Cortex of kidney (tissue), 1 donor: ENCODE measurements around the gene CRTC2.

Experiments
- DNase-seq: peaks from one replicate; lab custom pipeline; 2025; lab: John Stamatoyannopoulos, UW

The CRTC2 gene

DNA sequence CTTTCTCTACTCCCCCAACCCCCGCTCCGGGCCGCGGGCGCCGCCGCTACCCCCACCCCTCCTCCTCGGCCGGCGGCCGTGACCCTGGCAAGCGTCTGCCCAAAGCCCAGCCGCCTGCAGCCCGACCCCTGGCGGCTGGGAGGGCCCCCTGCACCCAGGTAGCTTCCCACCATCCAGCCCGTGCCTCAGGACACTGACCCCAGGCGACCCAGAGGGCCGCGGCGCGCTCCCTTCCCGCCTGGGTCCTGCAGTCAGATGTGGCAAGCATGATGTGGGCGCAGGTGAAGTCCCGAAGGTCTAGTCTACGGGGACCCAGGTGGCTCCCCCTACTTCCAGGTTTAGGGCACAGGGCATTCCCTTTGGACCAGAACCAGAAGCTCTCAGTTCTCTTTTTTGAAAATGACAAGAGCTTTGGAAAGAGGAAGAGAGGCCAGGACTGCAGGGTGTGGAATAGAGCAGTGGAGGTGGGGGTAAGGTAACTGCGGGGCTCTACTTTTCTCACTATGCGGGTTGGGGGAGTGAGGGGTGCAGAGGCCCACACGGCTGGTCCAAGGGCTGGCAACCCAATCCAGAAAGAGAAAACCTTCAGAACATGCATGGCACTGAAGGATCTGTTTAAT lies 11.7 kb downstream of the CRTC2 start, which contains the start of gene DENND4B:
Gene DENND4B, minus strand, starts transcription at position 97 of the 620 bp plus-strand sequence. CDS start 2,344 bp downstream, outside the sequence.
- DNase-seq = no peak

DNA sequence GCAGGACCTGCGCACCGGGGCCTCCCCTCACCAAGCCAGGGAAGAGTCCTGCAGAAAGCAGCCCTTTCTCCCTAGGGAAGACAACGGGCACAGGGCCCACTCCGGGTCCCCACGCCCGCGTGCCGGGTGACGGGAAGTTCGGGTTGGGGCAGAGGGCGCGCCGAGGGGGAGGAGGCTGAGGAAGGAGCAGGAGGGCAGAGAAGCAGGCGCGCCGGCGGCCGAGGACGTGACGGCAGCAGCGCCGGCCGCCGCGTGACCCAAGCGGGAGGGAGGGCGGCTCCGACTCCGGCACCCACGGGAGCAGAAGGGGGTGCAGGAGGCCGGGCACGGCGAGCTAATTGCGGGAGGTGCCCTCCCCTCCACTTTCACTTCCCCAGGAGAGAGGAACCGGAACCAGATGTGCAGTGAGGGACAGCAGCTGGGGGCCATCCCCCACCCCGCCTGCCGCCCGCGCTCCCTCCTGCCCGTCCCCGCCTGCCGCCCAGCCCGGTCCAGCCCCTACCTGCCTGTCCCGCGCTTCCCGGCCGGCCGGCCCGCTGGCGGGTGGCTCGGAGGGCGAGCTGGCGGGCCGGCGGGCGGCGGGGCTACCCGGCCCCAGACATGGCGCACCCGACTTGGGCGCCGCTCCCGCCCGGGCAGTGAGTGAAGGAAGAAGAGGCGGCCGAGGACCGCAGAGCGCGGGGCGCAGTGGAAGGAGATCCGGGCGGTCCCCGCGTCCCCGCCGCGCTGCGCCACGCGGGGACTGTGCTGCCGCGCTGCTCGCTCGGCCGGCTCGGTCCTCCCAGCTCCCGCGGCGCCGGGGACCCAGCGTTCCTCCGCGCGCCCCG lies 12.4 kb downstream of the CRTC2 start:
- DNase-seq = no peak

DNA sequence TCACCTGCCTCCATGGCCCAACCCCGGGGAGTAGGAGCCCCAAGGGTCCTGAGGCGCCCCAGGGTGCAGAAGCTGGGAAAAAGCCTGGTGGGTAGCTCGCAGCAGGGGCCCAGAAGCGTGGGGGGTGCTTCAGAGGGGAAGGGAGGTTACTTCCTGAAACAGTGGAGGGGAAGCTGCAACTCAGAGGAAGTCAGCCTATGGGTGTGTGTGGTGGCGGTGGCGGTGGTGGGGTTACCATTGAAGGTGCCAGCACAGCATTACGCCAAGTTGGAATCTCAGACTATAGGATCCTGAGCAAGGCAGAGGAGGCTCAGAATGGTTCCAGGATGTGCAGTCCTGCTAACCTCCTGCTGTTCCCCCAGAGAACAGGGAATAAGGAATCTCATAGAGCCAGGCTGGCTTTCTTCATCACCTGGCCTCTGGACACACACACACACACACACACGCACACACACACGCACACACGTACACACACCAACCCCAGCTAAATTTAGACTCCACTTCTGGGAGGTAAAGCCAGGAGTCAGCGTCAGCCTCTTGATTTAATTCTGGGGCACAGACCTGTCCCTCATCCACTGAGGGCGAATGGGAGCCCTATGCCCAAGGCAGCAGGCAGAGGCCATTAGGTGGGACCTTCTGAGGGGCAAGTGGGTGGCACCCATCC lies 13.1 kb downstream of the CRTC2 start:
- no peak for DNase-seq

DNA sequence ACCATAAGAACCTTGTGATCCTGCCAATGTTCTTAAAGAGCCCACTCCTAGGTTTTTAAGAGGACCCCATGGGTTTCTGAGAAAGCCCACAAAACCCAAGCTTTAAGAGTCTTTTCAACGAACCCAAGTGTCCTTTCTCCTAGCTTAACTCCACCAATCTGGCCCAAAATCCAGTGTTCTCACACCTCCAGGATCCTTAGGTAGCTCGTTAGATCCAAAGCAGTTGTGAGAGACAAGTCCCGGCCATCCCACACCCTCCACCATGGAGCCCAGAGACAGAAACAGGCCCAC lies 13.6 kb downstream of the CRTC2 start:
- DNase-seq = no peak

DNA sequence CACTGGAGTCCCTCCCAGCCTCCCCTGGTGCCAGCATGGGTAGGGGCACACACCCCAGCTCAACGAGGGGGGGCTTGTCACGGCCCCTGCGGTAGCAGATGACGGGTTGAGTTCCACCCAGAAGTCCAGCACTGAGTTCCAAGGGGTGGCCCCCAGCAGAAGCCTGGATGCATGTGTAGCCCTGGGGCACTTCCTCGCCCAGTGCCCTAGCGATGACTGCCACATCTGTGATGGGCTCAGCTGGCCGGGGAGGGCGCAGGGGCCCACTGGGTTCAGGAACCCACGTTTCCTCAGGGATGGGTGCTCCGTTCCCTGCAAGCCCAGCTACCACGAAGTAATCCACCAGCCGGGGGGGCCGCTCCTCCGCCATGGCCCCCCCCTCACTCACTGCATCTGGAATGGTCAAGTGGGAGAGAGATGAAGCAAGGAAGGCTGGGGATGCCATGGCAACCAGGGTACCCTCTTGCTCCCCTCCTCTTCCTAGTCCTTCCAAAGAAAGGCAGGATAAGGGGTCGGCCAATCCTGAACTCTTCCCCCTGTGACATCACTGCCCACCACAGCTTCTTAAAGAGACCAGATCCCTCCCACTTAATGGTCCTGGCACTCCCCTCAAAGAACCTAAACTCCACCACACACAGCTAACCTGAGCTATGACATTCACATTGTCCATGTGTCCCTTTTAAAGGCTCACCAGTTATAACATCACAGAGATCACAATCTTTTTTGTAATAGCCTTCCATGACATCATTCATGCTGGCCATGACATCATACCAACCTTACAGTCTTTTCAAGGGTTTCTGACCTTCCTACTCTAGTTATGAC lies 14.2 kb downstream of the CRTC2 start:
- DNase-seq = no peak

DNA sequence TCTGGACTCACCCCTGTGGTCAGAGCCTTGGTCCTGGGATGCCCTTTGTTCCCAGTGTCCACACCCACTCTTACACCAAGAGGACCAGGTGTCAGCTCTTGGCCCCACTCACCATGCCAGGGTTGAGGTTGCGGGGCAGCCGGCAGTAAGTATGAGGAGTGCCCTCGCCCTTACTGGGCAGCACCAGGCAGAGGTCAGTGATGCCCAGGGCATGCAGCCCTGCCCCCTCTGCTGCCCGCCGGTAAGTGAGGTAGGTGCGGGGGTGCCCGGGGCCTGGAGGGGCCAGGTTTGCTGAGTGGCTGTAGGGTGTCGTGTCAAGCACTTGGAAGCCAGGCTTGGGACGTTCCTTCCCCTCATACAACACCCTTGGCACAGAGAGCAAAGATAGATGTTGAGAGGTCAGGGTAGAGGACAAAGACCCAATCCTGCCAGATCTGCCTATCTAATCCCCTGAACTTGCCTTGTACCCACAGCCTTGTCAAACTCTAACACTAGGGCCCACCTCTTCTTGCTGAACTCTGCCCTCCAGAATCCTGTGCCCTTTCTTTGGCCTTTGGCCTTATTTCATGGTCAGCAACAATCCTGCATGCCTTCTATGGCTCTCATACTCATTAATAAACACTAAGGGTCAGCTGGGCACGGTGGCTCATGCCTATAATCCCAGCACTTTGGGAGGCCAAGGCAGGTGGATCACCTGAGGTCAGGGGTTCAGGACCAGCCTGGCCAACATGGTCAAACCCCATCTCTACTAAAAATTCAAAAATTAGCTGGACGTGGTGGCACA lies 15.5 kb downstream of the CRTC2 start:
- no peak for DNase-seq

DNA sequence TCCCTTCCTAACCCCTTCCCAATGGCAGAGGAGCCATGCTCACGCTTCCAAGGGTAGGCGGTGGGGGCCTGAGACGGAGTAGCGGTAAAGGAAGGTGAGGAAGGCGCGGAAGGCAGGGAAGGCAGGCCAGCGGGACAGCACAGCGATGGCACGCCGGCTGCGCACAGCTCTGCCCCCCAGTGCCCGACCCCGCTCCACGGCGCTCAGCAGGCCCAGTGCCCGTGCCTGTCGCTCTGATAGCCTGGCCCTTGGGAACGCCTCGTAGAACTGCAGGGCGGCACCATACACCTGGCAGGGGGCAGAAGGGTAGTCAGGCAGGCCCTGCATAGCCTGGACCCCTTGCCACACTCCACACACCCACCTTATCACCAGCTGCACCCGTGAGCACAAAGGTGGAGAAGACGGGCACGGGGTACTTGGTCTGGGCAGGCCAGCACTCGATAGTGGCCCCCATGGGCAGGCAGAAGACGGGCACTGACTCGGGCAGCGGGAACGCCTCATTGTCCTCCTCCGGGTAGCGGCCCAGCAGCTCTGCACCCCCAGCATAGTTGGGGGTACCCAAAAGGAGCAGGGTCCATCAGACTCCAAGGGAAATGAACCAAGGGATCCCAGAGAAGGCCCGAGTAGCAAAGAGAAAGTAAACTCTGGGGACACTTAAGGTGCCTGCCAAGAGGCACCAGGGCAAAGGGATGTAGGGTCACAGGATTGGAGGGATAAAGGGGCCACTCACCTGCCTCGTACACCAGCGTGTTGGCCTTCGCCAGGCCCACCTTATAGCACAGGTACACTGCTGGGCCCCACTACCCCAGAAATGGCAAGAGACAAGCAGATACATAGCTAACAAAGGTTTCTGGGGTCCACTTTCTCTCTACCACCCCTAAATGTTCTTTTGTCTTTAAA lies 16.3 kb downstream of the CRTC2 start:
- no peak for DNase-seq

DNA sequence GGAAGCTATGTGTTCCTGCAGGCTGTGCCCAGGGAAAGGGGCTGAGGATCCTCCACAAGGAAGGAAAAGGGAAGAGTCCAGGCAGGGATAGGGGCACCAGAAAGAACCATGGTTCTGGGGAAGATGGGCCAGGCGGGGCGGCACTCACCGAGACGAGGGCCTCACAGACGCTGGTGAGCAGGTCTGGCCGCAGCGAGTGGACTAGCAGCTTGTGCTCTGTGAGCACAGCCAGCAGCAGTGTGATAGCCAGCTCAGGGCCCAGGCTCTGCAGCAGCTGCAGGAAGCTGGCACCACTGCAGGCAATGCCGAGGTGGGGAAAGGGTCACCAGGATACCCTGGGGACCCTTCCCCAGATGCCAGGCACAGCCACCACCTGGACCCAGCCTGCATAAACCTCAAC lies 17.7 kb downstream of the CRTC2 start:
- DNase-seq = no peak

DNA sequence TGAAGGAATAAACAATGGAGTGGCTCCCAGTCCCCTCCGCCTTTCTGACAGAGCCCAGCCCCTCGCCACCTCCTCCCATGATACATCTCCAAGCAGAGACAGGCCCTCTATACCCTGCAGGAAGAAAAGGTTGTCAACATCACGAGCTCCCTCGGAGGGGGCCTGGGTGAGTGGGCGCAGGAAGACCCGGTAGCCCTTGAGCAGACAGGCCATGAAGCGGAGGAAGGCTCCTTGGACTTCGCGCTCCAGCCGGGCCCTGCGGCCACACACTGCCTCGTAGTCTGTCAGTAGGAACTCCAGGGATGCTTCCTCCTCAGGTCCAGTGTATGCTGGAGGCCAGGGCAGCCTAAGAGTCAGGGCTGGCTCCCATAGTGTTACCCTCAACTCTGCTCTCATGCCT lies 18.9 kb downstream of the CRTC2 start:
- DNase-seq = no peak

DNA sequence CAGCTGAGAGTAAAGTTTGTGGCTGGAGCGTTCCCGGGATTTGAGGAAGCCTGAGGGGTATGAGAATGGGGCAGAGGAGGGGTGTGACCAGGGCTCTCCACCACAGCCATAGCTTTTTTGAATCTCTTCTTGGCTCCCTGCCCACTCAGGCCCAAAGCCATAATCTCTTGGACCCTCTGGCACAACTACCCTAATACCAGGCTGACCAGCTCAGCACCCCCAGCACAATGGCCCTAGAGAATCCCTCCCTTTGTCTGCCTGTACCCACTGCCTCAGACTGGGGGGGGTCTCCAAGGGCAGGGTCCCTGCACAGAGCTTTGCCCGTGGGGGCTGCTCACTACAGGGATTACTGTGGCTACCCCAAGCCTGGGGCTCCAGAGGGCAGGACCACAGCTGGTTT lies 19.4 kb downstream of the CRTC2 start:
- DNase-seq = no peak

DNA sequence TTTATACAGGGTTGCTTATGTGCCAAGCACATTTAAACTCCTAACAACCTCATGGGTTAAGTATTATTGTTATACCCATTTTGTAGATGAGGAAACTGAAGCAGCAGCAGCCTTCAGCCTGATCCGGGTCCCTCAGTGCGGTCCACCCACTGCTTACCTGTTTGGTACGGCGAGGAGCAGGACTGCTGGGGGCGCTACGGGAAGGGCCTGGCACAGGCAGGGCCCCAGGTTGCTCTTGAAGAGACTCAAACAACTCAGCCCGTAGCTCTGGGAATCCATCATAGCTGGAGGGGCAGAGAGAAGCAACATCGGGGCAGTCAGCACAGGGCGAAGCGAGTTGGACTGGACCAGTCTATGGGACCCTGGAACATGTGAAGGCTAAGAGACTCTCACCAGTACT lies 21.1 kb downstream of the CRTC2 start:
- no peak for DNase-seq

DNA sequence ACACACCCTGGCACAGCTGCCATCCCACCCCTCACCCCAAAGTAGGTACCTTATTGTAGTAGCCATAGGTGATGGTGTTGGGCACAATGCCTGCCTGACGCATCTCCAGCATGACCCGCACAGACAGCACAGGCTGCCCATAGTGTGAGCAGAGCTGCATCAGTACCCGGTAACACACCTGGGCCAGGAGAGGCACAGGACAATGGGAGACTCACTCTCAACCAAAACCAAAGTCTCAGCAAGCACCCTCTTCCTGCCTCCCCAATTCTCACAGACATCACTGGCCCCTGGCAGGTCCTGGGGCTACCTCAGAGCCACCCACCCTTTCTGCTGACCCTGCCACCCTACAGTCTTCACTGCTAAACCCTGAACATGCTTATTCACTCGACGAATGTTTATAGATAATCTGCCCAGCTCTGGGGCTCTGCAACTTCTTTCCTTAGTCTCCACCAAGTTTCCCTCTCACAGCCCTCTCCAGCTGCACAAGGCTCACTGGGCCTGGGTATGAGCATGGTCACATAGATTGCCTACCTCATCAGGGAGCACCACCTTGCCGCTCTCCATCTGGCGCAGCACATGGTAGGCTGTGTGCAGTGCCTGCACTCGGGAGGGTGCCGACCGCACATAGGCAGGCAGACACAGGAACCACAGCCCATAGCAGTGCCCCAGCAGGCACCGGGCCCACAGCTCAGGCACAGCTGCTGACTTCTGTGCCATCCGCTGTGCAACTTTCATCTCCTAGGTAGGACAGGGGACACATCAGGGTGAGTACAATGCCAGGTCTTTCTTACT lies 22.2 kb downstream of the CRTC2 start:
- no peak for DNase-seq

DNA sequence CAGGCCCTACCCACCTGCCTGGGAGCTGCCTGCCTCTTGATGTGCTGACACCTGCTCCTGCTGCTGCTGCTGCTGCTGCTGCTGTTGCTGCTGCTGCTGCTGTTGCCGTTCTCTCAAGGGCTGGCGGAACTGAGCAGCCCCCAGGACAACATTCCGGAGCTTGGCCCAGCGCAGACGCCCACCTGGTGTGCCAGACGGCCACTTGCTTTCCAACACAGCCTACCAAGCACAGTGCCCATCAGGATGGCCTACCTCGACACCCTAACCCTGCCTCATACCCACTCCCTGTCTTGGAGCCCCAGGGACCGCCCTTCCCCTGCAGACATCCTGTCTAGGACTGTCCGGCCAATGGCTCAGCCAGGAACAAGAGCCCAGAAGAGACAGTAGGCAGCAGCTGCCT lies 23.7 kb downstream of the CRTC2 start:
- DNase-seq = no peak

DNA sequence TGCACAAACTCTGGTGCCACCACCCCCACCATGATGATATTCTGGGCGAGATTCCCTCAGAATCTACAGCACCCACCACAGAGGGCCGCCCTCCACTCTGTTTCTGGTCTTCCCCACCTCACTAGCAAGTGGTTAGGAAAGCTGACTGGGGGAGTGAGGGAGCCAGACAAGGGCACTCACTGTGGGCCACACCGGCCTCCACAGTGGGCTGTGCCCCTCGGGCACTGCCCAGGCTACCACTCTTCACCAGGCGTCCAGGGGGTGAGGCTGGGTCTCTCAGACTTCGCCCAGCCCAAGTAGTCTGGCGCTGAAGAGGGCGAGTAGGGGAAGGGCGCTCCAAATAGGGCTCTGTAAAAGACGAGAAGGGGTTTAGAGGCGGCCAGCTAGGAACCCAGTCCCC lies 24.5 kb downstream of the CRTC2 start:
- DNase-seq = no peak

DNA sequence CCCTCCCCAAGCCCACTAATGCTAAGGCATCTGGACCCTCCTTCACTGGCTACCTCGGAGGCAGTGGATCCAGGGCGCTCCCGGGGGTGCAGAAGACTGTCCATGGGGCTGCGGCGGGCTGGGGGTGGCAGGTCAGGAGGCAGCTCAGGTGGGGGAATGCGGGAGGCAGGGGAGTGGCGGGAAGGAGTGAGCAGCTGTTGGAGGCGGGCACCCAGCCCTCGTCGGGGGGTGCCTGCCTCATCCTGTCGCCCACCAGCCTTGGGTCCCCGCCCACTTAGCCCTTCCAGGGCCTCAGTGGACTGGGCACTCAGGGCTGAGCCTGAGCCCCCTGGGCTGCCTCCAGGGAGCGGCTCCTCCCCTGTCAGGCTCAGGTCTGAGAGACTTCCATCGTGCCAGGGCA lies 25.0 kb downstream of the CRTC2 start:
- no peak for DNase-seq

DNA sequence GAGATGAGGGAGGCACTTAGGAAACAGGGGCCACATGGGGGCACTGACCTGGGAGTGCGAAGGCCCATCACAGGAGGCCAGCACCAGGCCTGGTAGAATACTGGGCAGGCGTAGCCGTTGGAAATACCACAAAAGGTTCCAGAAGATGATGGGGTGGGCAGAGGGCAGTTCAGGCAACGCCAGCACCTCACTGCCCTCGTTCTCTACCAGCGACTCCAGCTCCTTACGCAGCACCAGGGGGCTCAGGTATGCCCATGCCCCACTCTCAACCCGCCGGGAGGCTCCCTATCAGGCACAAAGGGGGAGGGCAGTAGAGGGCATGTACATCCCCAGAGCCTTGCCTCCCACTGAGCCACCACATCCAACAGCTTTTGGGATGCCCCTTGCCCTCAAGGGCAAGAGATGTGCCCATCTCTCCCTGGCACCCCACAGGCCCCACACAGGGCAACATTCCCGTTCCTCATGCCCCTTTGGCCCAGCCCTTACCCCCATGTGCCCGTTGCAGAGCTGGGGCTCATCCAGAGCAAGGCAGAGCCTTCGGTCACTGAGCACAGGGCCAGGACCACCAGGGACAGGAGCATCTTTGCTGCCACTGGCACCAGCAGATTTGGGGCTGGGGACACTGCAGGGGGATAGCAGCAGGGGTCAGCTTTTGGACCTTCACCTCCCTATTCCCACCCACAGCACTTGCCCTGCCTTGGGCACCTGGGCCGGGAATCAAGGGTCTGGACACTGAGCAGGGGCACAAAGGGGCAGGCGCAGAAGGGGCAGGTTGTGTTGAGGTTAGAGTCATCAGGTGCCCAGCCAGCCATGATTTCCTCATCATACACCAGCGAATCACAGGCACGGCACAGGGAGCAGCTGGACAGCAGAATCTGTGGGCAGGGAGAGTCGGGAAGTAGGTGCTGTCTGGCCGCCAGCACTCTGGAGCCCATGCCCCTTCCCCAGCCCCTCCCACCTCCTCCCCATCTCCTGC lies 26.0 kb downstream of the CRTC2 start:
- no peak for DNase-seq

DNA sequence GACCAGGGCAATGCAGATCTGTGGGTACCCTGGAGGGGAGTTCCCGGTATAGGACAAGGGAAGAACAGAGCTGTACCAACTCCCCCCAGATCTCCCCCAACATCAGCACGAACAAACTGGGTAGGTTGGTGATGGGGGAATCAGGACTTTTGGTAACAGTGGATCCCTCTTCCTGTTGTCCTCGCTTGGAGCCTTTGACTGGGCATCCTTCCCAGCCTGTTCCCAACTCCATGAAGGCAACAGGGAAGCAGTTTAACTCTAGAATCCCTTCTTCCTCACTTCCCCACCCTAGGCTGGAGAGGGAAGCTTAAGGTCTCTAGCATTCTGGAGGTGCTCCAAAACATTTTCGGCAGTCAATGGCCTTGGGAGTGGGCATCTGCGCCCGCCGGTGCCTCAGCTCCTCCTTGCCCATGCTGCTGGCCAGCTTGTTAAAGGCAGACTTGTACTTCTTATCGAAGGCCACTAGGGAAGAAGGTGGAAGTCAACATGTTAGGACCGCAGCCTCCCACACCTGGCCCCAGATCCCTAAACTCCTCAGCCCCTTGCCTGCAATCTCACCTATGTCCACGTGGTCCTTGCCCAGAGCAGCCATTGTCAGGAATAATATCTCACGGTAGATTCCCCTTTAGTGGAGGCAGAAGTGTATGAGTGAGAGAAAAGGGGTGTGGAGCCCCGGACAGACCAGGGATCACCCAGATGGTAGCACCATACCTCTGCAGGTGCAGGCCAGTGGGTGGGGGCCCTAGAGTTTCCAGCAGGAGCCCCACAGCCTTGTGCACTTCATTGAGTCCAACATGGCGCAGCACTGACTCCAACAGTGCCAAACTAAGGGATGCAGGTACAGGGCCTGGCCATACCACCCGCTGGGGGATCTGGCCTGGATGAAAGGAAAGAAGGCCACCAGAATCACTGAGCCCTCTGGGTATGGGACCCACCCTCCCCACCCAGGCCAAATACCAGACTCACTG lies 28.1 kb downstream of the CRTC2 start:
- DNase-seq = no peak
